H7 (cell line): ENCODE results near the gene NUP35. TPM values are rescaled to one million over a fixed set of nuclear protein-coding genes. Genes with fewer than 3 reads are reported as not detected.

Experiments used
- DNase-seq: peaks from one replicate; pipeline ENCODE4 v3.0.0; 2012
- H3K27me3 ChIP-seq: 2 replicates; pipeline ENCODE4 v1.6.0; 2011; ENCODE audit warnings: mild to moderate bottlenecking, low read length; ENCODE audit not compliant: control insufficient read depth, insufficient read depth
- H3K36me3 ChIP-seq: replicated peaks from 2 replicates; pipeline ENCODE4 v1.5.1; 2011; ENCODE audit warnings: low read length; ENCODE audit not compliant: control insufficient read depth, insufficient read depth
- H3K4me3 ChIP-seq: 2 replicates; pipeline ENCODE4 v1.5.1; 2011; ENCODE audit warnings: low read depth, mild to moderate bottlenecking, control low read depth, low read length, moderate library complexity; ENCODE audit not compliant: insufficient read depth
- total RNA-seq: library from RNA; depleted of rRNA; stranded (reverse); fragments of >200 nt; shearing (Covaris generic); gene quantifications from 2 replicates; pipeline ENCODE4 v1.2.3, GENCODE V29; 2014; rRNA removed

Gene NUP35
- total RNA-seq, 1 experiment from 2014 or later = 33.4 TPM

DNA sequence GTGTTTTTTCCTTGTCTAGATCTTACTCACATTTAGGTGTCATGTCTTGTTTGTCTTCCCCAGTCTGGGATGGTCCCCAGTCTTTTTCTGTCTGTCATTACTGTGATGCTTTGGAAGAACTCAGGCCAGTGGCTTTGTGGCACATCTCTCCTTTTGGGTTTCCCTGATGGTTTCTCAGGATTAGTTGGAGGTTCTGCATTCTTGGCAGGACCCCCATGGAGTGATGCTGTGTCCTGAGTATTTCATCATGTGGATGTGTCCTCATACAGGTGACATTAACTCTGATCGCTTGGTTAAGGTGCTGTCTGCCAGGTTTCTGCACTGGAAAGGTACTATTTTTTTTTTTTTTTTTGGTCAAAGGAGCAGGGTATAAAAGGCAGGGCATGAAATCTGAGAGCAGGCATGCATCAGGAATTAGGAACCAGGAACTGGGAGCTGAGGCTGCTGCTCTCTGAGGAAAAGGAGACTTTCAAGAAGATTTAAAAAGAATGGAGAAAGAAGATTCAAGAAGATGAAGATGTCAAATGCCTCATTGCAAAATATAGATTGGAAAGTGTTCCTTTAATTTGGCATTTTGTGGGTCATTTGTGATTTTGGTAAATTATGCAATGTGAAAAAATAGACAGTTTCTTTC lies 85.3 kb downstream of the NUP35 start:
- Histone ChIP-seq H3K36me3 (no peaks in the 10 kb centered on the region), H3K4me3 (no peak overlapping the region), H3K27me3 (no peaks in the 10 kb centered on the region)
- DNase-seq = no peak

Other genes starting within 250 kb of the NUP35 start
- gene NCKAP1, start 86.0 kb upstream of the NUP35 start, total RNA-seq = 135 and 178 TPM in 2 replicates
- gene DUSP19, start 45.7 kb upstream of the NUP35 start, total RNA-seq = 0.66 and 1.3 TPM in 2 replicates